HEK293T (cell line): ENCODE data around the gene KLHL41.
"Not testable (repeated sequence)": the region's sequence is repeated elsewhere in the genome, so short reads cannot be mapped to it uniquely, and the experiment has no call there.

Source experiments
- CTCF ChIA-PET: fragments of 350-600 bp; formaldehyde crosslinking; extraction: SDS; loops from one replicate; lab custom pipeline; 2021; ENCODE audit warnings: antibody characterized with exemption, inconsistent platforms; lab: Yijun Ruan, JAX
- POLR2A ChIA-PET: fragments of 350-600 bp; formaldehyde crosslinking; extraction: SDS; loops from one replicate; lab custom pipeline; 2020; ENCODE audit warnings: antibody characterized with exemption, inconsistent platforms; lab: Yijun Ruan, JAX
- DNase-seq: peaks from one replicate; pipeline ENCODE4 v3.0.0; 2012; ENCODE audit warnings: mixed read lengths; ENCODE audit errors: extremely low spot score
- ARNT ChIP-seq: fragments of 450-650 bp; IDR thresholded peaks from 2 replicates; pipeline ENCODE4 v1.6.1; 2017; ENCODE audit warnings: mild to moderate bottlenecking
- BHLHE40 ChIP-seq: fragments of 450-650 bp; IDR thresholded peaks from 2 replicates; pipeline ENCODE4 v1.6.1; 2016; ENCODE audit warnings: mild to moderate bottlenecking, moderate library complexity, borderline replicate concordance
- CTBP1 ChIP-seq: fragments of 450-650 bp; IDR thresholded peaks from 2 replicates; pipeline ENCODE4 v1.6.1; 2016; ENCODE audit warnings: borderline replicate concordance
- ELF4 ChIP-seq: fragments of 450-650 bp; IDR thresholded peaks from 2 replicates; pipeline ENCODE4 v1.6.1; 2017; ENCODE audit warnings: antibody characterized with exemption
- FOXA1 ChIP-seq: fragments of 450-650 bp; IDR thresholded peaks from 2 replicates; pipeline ENCODE4 v1.6.1; 2016; ENCODE audit warnings: mild to moderate bottlenecking
- FOXK2 ChIP-seq: fragments of 450-650 bp; IDR thresholded peaks from 2 replicates; pipeline ENCODE4 v1.6.1; 2016; ENCODE audit warnings: mild to moderate bottlenecking
- FOXM1 ChIP-seq: fragments of 450-650 bp; IDR thresholded peaks from 2 replicates; pipeline ENCODE4 v1.6.1; 2017; ENCODE audit warnings: mild to moderate bottlenecking, borderline replicate concordance
- HDGF ChIP-seq: fragments of 450-650 bp; IDR thresholded peaks from 2 replicates; pipeline ENCODE4 v1.6.1; 2017; ENCODE audit warnings: antibody characterized with exemption, borderline replicate concordance
- L3MBTL2 ChIP-seq: fragments of 450-650 bp; conservative IDR thresholded peaks from 2 replicates; pipeline ENCODE4 v1.6.1; 2016; ENCODE audit warnings: mild to moderate bottlenecking
- LEF1 ChIP-seq: fragments of 450-650 bp; IDR thresholded peaks from 2 replicates; pipeline ENCODE4 v1.6.1; 2017; ENCODE audit warnings: mild to moderate bottlenecking, borderline replicate concordance
- NFRKB ChIP-seq: fragments of 450-650 bp; IDR thresholded peaks from 2 replicates; pipeline ENCODE4 v1.6.1; 2016; ENCODE audit warnings: mild to moderate bottlenecking, moderate library complexity
- PKNOX1 ChIP-seq: fragments of 450-650 bp; IDR thresholded peaks from 2 replicates; pipeline ENCODE4 v1.6.1; 2016
- SP1 ChIP-seq: fragments of 450-650 bp; IDR thresholded peaks from 2 replicates; pipeline ENCODE4 v1.6.1; 2017
- SUZ12 ChIP-seq: fragments of 450-650 bp; IDR thresholded peaks from 2 replicates; pipeline ENCODE4 v1.6.1; 2016; ENCODE audit warnings: mild to moderate bottlenecking
- TARDBP ChIP-seq: fragments of 450-650 bp; IDR thresholded peaks from 2 replicates; pipeline ENCODE4 v1.6.1; 2016
- ZNF384 ChIP-seq: fragments of 450-650 bp; IDR thresholded peaks from 2 replicates; pipeline ENCODE4 v1.6.1; 2016

Gene KLHL41

GRCh38 chr2:169542433-169542832 is 32.9 kb downstream of the KLHL41 start:
- POLR2A ChIA-PET, result no interaction called here
- TF ChIP-seq FOXA1 (no peak), SUZ12 (no peak), FOXK2 (no peak), BHLHE40 (no peak)
- DNase-seq, result no peak
- CTCF ChIA-PET, result no interaction called here

- ChIA-PET CTCF (no interaction called here), POLR2A (no interaction called here)
- TF ChIP-seq ARNT, result no peak
- no peak for TF ChIP-seq FOXK2
- no peak for TF ChIP-seq SP1
- no peak for TF ChIP-seq PKNOX1
- no peak for TF ChIP-seq SUZ12
- TF ChIP-seq FOXA1, result no peak
- TF ChIP-seq ZNF384, result no peak
- no peak for TF ChIP-seq TARDBP
- no peak for TF ChIP-seq FOXM1
- no peak for TF ChIP-seq HDGF
- TF ChIP-seq NFRKB, result no peak
- TF ChIP-seq LEF1, result no peak
- TF ChIP-seq CTBP1, result no peak
- TF ChIP-seq BHLHE40, result no peak
- TF ChIP-seq ELF4, result no peak
- no peak for TF ChIP-seq L3MBTL2
- no peak for DNase-seq
These were observed 37.3 kb downstream of the KLHL41 start for GRCh38 chr2:169546756-169547155.

GRCh38 chr2:169561364-169561763 is 51.9 kb downstream of the KLHL41 start:
- POLR2A ChIA-PET, result no interaction called here
- CTCF ChIA-PET, result interaction anchor here (0.7 kb wide), 1 partner anchor 47 kb away, joined by 3 read pairs; no protein-coding TSS in a partner anchor
- no peak for DNase-seq
- TF ChIP-seq ELF4 (no peak), FOXM1 (no peak), LEF1 (no peak), BHLHE40 (no peak), PKNOX1 (no peak), HDGF (no peak), L3MBTL2 (no peak), ZNF384 (no peak), SUZ12 (no peak), CTBP1 (no peak), FOXK2 (no peak), TARDBP (no peak)

- CTCF ChIA-PET, DNase-seq: not testable (repeated sequence)
- POLR2A ChIA-PET, result interaction anchor here (0.6 kb wide), 1 partner anchor 47 kb away, joined by 3 read pairs; no protein-coding TSS in a partner anchor
These were observed 52.6 kb downstream of the KLHL41 start for GRCh38 chr2:169562084-169562483.

GRCh38 chr2:169562519-169562918 is 53.0 kb downstream of the KLHL41 start:
- ChIA-PET CTCF (no interaction called here), POLR2A (no interaction called here)
- TF ChIP-seq FOXM1, result no peak
- no peak for TF ChIP-seq LEF1
- no peak for TF ChIP-seq HDGF
- no peak for TF ChIP-seq FOXK2
- no peak for TF ChIP-seq ZNF384
- no peak for DNase-seq

- CTCF ChIA-PET, result no interaction called here
- TF ChIP-seq HDGF (no peak), ZNF384 (no peak), ELF4 (no peak), FOXM1 (no peak), L3MBTL2 (no peak), ARNT (no peak), NFRKB (no peak)
- DNase-seq, result no peak
- POLR2A ChIA-PET, result no interaction called here
These were observed 56.2 kb downstream of the KLHL41 start for GRCh38 chr2:169565686-169566085.

GRCh38 chr2:169569948-169570347 is 60.4 kb downstream of the KLHL41 start:
- ChIA-PET POLR2A (no interaction called here), CTCF (no interaction called here)
- no peak for TF ChIP-seq FOXM1
- TF ChIP-seq ELF4, result no peak
- TF ChIP-seq L3MBTL2, result no peak
- TF ChIP-seq ARNT, result no peak
- no peak for TF ChIP-seq SP1
- no peak for DNase-seq

GRCh38 chr2:169570752-169571151 is 61.2 kb downstream of the KLHL41 start:
- POLR2A ChIA-PET, result not testable (repeated sequence)

More at GRCh38 chr2:169570752-169571151, 61.2 kb downstream of the KLHL41 start:
- CTCF ChIA-PET, DNase-seq: not testable (repeated sequence)
